Mesendoderm (in vitro differentiated cells): Measurements from ENCODE around the gene RLN2. TPM values are rescaled to one million over a fixed set of nuclear protein-coding genes. Genes with fewer than 3 reads are reported as not detected.
"Not testable (repeated sequence)": the region's sequence is repeated elsewhere in the genome, so short reads cannot be mapped to it uniquely, and the experiment has no call there.

Source experiments
- DNase-seq: peaks from one replicate; pipeline ENCODE4 v3.0.0; 2013
- H2AK5ac ChIP-seq: 2 replicates; pipeline ENCODE4 v1.6.1; 2013; ENCODE audit warnings: low read length, inconsistent platforms
- H2BK120ac ChIP-seq: 2 replicates; pipeline ENCODE4 v1.6.1; 2013; ENCODE audit warnings: low read depth, mild to moderate bottlenecking, low read length, moderate library complexity, mixed read lengths
- H2BK15ac ChIP-seq: replicated peaks from 2 replicates; pipeline ENCODE4 v1.6.1; 2013; ENCODE audit warnings: low read depth, mild to moderate bottlenecking, moderate library complexity
- H2BK5ac ChIP-seq: 2 replicates; pipeline ENCODE4 v1.6.1; 2013; ENCODE audit warnings: low read length, inconsistent platforms
- H3K18ac ChIP-seq: 2 replicates; pipeline ENCODE4 v1.6.1; 2013; ENCODE audit warnings: mild to moderate bottlenecking, low read length, mixed read lengths
- H3K23ac ChIP-seq: one replicate; pipeline ENCODE4 v1.6.1; 2013; ENCODE audit warnings: low read length
- H3K27ac ChIP-seq: 2 replicates; pipeline ENCODE4 v1.5.1; 2013; ENCODE audit warnings: low read depth, mild to moderate bottlenecking, inconsistent platforms, low read length, moderate library complexity
- H3K27me3 ChIP-seq: 2 replicates; pipeline ENCODE4 v1.6.1; 2013; ENCODE audit warnings: low read length, control low read depth, mild to moderate bottlenecking, inconsistent platforms; ENCODE audit not compliant: insufficient read depth, poor library complexity
- H3K36me3 ChIP-seq: 2 replicates; pipeline ENCODE4 v1.6.1; 2013; ENCODE audit warnings: low read length, inconsistent platforms; ENCODE audit not compliant: control insufficient read depth, insufficient read depth
- H3K4ac ChIP-seq: one replicate; pipeline ENCODE4 v1.6.1; 2013; ENCODE audit warnings: low read depth, mild to moderate bottlenecking, low read length, moderate library complexity
- H3K4me1 ChIP-seq: 2 replicates; pipeline ENCODE4 v1.6.1; 2013; ENCODE audit warnings: low read depth, low read length, inconsistent platforms; ENCODE audit not compliant: control insufficient read depth
- H3K4me2 ChIP-seq: 2 replicates; pipeline ENCODE4 v1.6.1; 2013; ENCODE audit warnings: low read length
- H3K4me3 ChIP-seq: 2 replicates; pipeline ENCODE4 v1.5.1; 2013; ENCODE audit warnings: mild to moderate bottlenecking, low read length
- H3K56ac ChIP-seq: one replicate; pipeline ENCODE4 v1.6.1; 2013; ENCODE audit warnings: low read length
- H3K79me1 ChIP-seq: 2 replicates; pipeline ENCODE4 v1.6.1; 2013; ENCODE audit warnings: low read length, inconsistent platforms
- H3K79me2 ChIP-seq: 2 replicates; pipeline ENCODE4 v1.6.1; 2013; ENCODE audit warnings: mild to moderate bottlenecking, low read length; ENCODE audit not compliant: control insufficient read depth, insufficient read depth
- H3K9ac ChIP-seq: 2 replicates; pipeline ENCODE4 v1.6.1; 2013; ENCODE audit warnings: low read length, inconsistent platforms
- H4K5ac ChIP-seq: one replicate; pipeline ENCODE4 v1.6.1; 2013; ENCODE audit warnings: low read length
- H4K8ac ChIP-seq: one replicate; pipeline ENCODE4 v1.6.1; 2013; ENCODE audit warnings: low read depth, mild to moderate bottlenecking, control low read depth, low read length, moderate library complexity
- WGBS: extraction: QIAGEN DNeasy Blood & Tissue Kit; methylation state at CpG from one replicate; pipeline ENCODE4 v1.1.7; 2013; ENCODE audit warnings: low lambda C conversion rate, missing lambda C conversion rate; ENCODE audit not compliant: insufficient coverage; ENCODE audit errors: extremely low coverage; 5-methylcytosine and 5-hydroxymethylcytosine counted together
- polyA plus RNA-seq, 2 experiments: library from polyadenylated mRNA; stranded (reverse); fragments of 200-250 nt; gene quantifications; one replicate each; pipeline ENCODE4 v1.2.3, GENCODE V29; 2013

RLN2 gene
- 3.2 TPM for polyA plus RNA-seq (2013, experiment 1 of 2)
- polyA plus RNA-seq (2013, experiment 2 of 2) = 3.1 TPM

- not testable (repeated sequence) for H3K56ac ChIP-seq, H3K79me2 ChIP-seq, H3K36me3 ChIP-seq, H3K4me1 ChIP-seq, H2BK15ac ChIP-seq, H2AK5ac ChIP-seq, H3K79me1 ChIP-seq, H3K18ac ChIP-seq, H3K4ac ChIP-seq, H2BK5ac ChIP-seq, H3K4me2 ChIP-seq, H3K4me3 ChIP-seq, H4K5ac ChIP-seq, H3K27me3 ChIP-seq, H3K27ac ChIP-seq, H4K8ac ChIP-seq, H3K9ac ChIP-seq, H3K23ac ChIP-seq, H2BK120ac ChIP-seq
- peak; percentile 16 for DNase-seq
- no CpG with 5 or more reads among the region's 50 CpGs for WGBS
Observed at GRCh38 chr9:5303840-5304795, at the start of gene RLN2. TSS of gene RLN2 (minus strand) at chr9:5304716. CDS start at chr9:5304580, 136 bp downstream.

- Histone ChIP-seq H3K79me2 (no peaks in the 10 kb centered on the region), H3K79me1 (no peaks in the 10 kb centered on the region), H3K27me3 (no peaks in the 10 kb centered on the region), H3K23ac (no peak overlapping the region), H3K9ac (no peak overlapping the region), H3K4me2 (no peak overlapping the region), H2BK5ac (no peak overlapping the region), H3K36me3 (no peaks in the 10 kb centered on the region), H4K5ac (no peak overlapping the region), H4K8ac (no peak overlapping the region), H3K27ac (no peak overlapping the region), H3K56ac (no peak overlapping the region), H3K4ac (peak overlapping the region; percentile 52), H3K4me1 (peaks cover 7% of the 10 kb centered on the region), H2BK15ac (no peak overlapping the region), H2BK120ac (peak overlapping the region; percentile 78), H2AK5ac (no peak overlapping the region), H3K18ac (no peak overlapping the region), H3K4me3 (no peak overlapping the region)
- DNase-seq = peak; percentile 13
- WGBS = no CpG with 5 or more reads among the region's 2 CpGs
Observed at GRCh38 chr9:5354184-5354583, 49.7 kb upstream of the RLN2 start.

- Histone ChIP-seq H4K5ac (no peak overlapping the region), H3K36me3 (no peaks in the 10 kb centered on the region), H3K27ac (peak overlapping the region; percentile 12), H2BK15ac (no peak overlapping the region), H3K23ac (no peak overlapping the region), H3K27me3 (no peaks in the 10 kb centered on the region), H3K79me1 (no peaks in the 10 kb centered on the region), H2BK5ac (no peak overlapping the region), H2BK120ac (no peak overlapping the region), H4K8ac (no peak overlapping the region), H3K18ac (no peak overlapping the region), H3K56ac (no peak overlapping the region), H3K4me2 (no peak overlapping the region), H3K4me1 (peaks cover 7% of the 10 kb centered on the region), H3K4ac (no peak overlapping the region), H2AK5ac (no peak overlapping the region), H3K4me3 (no peak overlapping the region), H3K9ac (no peak overlapping the region), H3K79me2 (no peaks in the 10 kb centered on the region)
- no CpG with 5 or more reads among the region's 1 CpG for WGBS
- no peak for DNase-seq
Observed at GRCh38 chr9:5352637-5353248, 48.2 kb upstream of the RLN2 start.

- H2BK120ac ChIP-seq, H3K4ac ChIP-seq, H3K27ac ChIP-seq, H2AK5ac ChIP-seq, H3K56ac ChIP-seq, H3K4me2 ChIP-seq, H3K9ac ChIP-seq, H4K8ac ChIP-seq, H3K27me3 ChIP-seq, H3K79me2 ChIP-seq, H3K4me3 ChIP-seq, H3K4me1 ChIP-seq, H2BK15ac ChIP-seq, H2BK5ac ChIP-seq, H3K79me1 ChIP-seq, H3K23ac ChIP-seq, H4K5ac ChIP-seq, H3K18ac ChIP-seq, H3K36me3 ChIP-seq: not testable (repeated sequence)
- WGBS = no CpG with 5 or more reads among the region's 50 CpGs
- peak; percentile 16 for DNase-seq
Observed at GRCh38 chr9:5338992-5339981, 34.8 kb upstream of the RLN2 start, which contains the start of gene RLN1. TSS of gene RLN1 (minus strand) at chr9:5339876. CDS start at chr9:5339746, 130 bp downstream.

DNA sequence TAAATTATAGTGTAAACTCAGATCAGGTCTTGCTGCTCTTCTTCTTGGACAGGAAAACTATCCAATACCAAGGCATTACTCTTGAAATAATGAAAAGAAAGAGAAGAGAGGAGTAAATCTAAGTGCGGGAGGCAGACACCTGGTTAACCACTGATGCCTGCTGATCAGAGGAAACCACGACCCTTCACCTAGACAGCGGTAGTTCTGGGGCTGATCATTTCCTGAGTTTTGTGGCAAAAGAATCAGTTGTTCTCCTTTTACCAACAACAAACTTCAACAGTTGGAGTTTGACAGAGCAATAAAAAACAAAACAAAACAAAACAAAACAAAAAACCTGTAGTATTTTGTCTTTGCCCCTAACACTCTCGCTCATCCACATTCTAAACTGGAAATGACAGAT is 32.2 kb upstream of the RLN2 start:
- Histone ChIP-seq H3K79me1 (no peaks in the 10 kb centered on the region), H4K5ac (no peak overlapping the region), H2AK5ac (no peak overlapping the region), H3K4me2 (no peak overlapping the region), H2BK15ac (no peak overlapping the region), H3K27me3 (no peaks in the 10 kb centered on the region), H2BK5ac (no peak overlapping the region), H3K4ac (no peak overlapping the region), H4K8ac (no peak overlapping the region), H3K56ac (no peak overlapping the region), H3K79me2 (no peaks in the 10 kb centered on the region), H3K36me3 (no peaks in the 10 kb centered on the region), H3K27ac (no peak overlapping the region), H2BK120ac (no peak overlapping the region), H3K4me1 (no peaks in the 10 kb centered on the region), H3K23ac (no peak overlapping the region), H3K4me3 (no peak overlapping the region), H3K18ac (no peak overlapping the region), H3K9ac (no peak overlapping the region)
- no peak for DNase-seq
- WGBS = no CpG with 5 or more reads among the region's 4 CpGs
